GM21528 (cell line): ENCODE results near the gene CYP1A1.

Source experiments
- ATAC-seq: cut with Tn5 transposase; IDR thresholded peaks from one replicate; pipeline ENCODE4 v1.9.1; 2021; ENCODE audit warnings: mild to moderate bottlenecking, moderate library complexity; ENCODE audit not compliant: unreplicated experiment, low FRiP score

CYP1A1 gene

DNA sequence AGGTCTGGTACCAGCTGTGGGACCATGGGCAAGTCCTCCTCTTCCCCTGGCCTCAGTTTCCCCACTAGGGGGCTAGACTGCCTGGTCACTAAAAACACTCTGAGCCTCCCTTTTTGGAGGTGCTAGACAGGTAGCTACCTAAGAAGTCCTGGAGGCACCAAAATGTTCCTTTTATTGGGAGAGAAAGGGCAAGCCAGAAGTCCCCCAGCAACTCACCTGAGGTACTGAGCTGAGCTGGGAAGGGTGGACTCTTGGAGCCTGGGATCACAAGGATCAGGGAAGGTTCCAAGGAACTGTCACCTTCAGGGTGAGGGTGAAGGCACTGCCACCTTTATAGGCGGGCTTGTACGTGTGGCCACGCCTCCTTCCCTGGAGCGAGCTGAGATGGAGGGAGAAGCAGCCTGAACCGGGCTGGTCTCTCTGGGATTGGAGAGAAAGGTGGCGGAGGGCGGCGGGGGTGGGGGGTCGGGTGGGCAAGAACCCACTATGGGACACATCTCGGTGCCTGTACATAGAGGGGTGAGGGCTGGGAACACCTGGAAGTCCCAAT lies at the start of gene CYP1A1:
TSS of gene CYP1A1 (minus strand) at position 304 of the 550 bp plus-strand sequence. CDS start 2,431 bp downstream, outside the sequence.
- no peak for ATAC-seq

GRCh38 chr15:74773731-74774252 lies 48.5 kb upstream of the CYP1A1 start:
- ATAC-seq: no peak

DNA sequence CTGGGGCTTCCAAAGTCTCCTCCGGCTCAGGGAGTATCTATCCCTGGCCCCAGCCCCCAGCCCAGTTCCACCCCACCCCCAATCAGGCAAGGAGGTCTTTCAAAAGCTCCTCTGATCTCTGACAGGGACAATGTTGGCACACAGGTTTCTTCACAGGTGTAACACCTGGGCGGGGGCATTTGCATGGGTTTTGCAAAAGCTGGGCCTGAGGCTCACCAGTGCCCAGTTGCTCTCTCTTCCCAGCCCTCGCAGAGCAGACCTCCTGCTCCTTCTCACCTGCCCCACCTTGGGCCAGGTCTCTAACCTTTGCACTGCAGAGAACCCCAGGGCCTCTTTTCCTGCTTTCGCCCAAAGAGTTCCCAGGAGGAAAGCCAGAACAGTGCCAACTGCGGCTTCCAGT lies 48.0 kb upstream of the CYP1A1 start:
- ATAC-seq: no peak

DNA sequence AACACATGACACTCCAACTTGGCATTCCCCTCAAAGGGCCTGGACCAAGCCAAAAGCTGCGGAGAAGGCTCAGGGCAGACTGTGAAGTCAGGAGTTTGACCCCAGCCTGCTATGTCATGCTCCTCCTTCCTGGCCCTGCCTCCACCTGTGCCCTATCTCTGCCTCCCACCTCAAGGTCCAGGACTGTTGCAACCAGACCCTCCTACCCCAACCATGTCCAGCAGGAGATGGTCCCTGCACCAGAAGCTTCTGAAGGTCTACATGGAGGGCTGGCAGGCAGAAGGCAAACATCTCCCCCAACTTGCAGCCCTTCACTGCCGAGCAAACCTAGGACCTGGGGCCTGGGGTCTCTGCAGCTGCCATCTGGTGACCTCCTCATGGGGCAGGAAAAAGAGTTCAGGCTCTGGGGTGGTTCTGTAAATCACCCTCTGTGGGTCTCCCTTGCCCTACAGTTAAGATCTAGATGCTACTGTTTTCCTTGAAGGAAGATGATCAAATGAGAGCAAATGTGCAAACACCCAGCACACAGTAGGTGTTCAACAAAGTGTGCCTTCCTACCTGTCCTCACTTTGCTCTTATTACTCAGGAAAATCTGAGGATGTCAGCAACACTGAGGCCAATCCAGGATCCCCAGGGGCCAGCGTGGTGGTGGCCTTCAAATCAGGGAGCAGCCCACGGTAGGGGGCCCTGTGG lies 45.0 kb upstream of the CYP1A1 start:
- no peak for ATAC-seq

- no peak for ATAC-seq
These were observed 44.2 kb upstream of the CYP1A1 start for GRCh38 chr15:74769463-74770025.

GRCh38 chr15:74768771-74769342 lies 43.5 kb upstream of the CYP1A1 start:
- no peak for ATAC-seq

- ATAC-seq: no peak
These were observed 42.9 kb upstream of the CYP1A1 start for GRCh38 chr15:74768099-74768770.

GRCh38 chr15:74767167-74768098 lies 42.1 kb upstream of the CYP1A1 start:
- ATAC-seq: no peak

DNA sequence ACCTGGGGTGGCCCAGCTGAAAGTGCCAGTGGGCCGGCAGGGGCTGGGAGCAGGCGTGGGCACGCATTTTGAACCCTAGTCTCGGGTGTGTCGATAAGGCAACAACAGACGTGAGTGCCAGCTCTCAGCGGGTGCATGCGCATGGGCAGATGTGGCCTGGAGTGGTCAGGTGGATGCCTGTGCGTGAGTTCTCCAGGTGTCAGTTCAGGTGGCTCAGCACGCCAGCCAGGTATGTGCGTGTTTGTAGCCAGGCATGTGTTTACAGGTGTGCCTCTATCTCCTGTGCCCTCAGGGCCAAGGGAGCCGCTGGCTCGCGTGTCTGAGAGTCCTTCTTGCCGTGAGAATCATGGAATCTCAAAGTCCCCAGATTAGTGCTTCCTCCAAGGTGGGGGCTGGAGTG lies 38.1 kb upstream of the CYP1A1 start:
- no peak for ATAC-seq

- no peak for ATAC-seq
These were observed 37.4 kb upstream of the CYP1A1 start for GRCh38 chr15:74762791-74763150.

- no peak for ATAC-seq
These were observed 33.4 kb upstream of the CYP1A1 start for GRCh38 chr15:74758736-74759135.

DNA sequence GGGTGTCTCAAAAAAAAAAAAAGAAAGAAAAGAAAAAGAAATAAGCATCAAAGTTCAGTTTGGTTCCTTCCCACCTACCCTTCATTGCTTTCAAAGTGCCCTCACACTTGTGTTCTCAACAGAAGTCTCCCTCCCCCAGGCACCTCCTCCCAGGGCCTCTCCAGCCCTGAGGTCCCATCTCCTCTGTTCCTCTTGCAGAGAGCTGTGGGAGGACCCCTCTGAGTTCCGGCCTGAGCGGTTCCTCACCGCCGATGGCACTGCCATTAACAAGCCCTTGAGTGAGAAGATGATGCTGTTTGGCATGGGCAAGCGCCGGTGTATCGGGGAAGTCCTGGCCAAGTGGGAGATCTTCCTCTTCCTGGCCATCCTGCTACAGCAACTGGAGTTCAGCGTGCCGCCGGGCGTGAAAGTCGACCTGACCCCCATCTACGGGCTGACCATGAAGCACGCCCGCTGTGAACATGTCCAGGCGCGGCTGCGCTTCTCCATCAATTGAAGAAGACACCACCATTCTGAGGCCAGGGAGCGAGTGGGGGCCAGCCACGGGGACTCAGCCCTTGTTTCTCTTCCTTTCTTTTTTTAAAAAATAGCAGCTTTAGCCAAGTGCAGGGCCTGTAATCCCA lies 29.4 kb upstream of the CYP1A1 start:
- no peak for ATAC-seq

GRCh38 chr15:74752531-74752930 lies 27.2 kb upstream of the CYP1A1 start:
- no peak for ATAC-seq

DNA sequence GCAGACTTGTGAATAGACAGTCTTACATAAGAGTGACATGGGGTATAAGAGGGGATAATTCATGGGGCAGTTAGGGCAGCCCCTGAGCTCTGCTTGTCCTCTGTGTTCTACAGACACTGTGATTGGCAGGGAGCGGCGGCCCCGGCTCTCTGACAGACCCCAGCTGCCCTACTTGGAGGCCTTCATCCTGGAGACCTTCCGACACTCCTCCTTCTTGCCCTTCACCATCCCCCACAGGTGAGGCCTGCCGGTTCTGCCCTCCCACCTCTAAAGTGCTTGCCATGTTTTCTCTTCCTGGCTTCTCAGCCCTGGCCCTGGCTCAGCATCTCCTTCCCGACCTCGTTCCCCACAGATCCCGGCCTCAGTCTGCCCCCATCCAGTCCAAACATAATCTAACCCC lies 26.7 kb upstream of the CYP1A1 start:
- ATAC-seq: no peak

DNA sequence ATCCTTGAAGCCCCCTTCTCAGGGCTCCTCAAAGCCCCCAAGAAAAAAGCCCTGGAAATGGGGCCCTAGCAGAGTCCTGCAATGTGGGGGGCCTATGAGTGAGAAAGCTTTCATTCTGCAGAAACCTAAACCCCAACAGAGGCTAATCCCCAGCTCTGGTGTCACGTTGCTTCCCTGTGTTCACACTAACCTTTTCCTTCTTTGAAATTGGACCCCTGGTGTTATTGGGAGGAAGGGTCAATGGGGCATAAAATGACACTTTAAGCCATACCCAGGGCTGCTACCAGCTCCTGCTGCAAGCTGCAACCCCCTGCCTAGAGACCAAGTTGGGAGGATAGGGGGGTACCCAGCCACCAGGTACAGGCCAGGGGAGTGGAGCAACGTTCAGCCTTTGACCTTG lies 25.4 kb upstream of the CYP1A1 start:
- no peak for ATAC-seq

DNA sequence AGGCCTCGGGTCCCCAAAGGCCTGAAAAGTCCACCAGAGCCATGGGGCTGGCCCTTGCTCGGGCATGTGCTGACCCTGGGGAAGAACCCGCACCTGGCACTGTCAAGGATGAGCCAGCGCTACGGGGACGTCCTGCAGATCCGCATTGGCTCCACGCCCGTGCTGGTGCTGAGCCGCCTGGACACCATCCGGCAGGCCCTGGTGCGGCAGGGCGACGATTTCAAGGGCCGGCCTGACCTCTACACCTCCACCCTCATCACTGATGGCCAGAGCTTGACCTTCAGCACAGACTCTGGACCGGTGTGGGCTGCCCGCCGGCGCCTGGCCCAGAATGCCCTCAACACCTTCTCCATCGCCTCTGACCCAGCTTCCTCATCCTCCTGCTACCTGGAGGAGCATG lies 24.5 kb upstream of the CYP1A1 start:
- ATAC-seq: no peak

- no peak for ATAC-seq
These were observed 23.1 kb upstream of the CYP1A1 start, which contains the start of gene CYP1A2 for GRCh38 chr15:74748322-74748946. TSS of gene CYP1A2 (plus strand) at chr15:74748845. CDS start at chr15:74749739, 894 bp downstream.

DNA sequence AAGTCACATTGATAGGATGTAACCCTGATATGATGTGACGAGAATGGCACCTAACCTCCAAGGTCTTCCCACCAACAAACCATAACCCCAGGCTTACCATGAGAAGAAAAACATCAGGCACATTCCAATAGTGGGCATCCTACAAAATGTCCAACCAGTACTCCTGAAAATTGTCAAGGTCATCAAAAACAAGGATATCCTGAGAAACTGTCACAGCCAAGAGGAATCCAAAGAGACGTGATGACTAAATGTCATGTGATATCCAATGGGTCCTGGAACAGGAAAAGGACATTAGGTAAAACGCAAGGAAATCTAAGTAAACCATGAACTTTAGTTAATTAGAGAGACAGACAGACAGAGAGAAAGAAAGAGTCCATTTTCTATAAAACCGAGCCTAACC lies 21.1 kb upstream of the CYP1A1 start:
- ATAC-seq: no peak

- no peak for ATAC-seq
These were observed 17.1 kb upstream of the CYP1A1 start for GRCh38 chr15:74742422-74742821.
